Lower lobe of right lung (tissue), 2 donors: ENCODE data around the gene GRIA1. TPM values are rescaled to one million over a fixed set of nuclear protein-coding genes. Genes with fewer than 3 reads are reported as not detected.

ENCODE experiments used
- ATAC-seq, 2 donors: fragments of 200-7000 bp; cut with Tn5 transposase; one replicate each; pipeline ENCODE4 v1.9.1; 2020 to 2022; ENCODE audit warnings: mild to moderate bottlenecking in 2 of 2, moderate library complexity in 2 of 2
- DNase-seq: peaks from one replicate; pipeline ENCODE4 v3.0.0-alpha.2; 2020
- H3K27ac ChIP-seq: fragments of 200-600 bp; one replicate; pipeline ENCODE4 v1.8.0; 2022
- H3K27me3 ChIP-seq: fragments of 200-600 bp; one replicate; pipeline ENCODE4 v1.8.0; 2022; ENCODE audit warnings: low read depth
- H3K36me3 ChIP-seq: fragments of 200-600 bp; one replicate; pipeline ENCODE4 v1.8.0; 2022; ENCODE audit warnings: mild to moderate bottlenecking
- H3K4me1 ChIP-seq: fragments of 200-600 bp; one replicate; pipeline ENCODE4 v1.8.0; 2022
- H3K4me3 ChIP-seq: fragments of 200-600 bp; one replicate; pipeline ENCODE4 v1.8.0; 2022; ENCODE audit warnings: mild to moderate bottlenecking
- H3K9me3 ChIP-seq: fragments of 200-600 bp; one replicate; pipeline ENCODE4 v1.8.0; 2022
- CTCF ChIP-seq: fragments of 200-600 bp; IDR thresholded peaks from one replicate; pipeline ENCODE4 v1.8.0; 2022; ENCODE audit warnings: antibody characterized with exemption, mild to moderate bottlenecking
- intact Hi-C: fragments of 100-400 bp; cut with DNase I; formaldehyde crosslinking; loops from one replicate; pipeline ENCODE4 v1.11.0; 2022
- total RNA-seq: library from RNA; stranded (reverse); fragmentation: NEBNext Ultra II Directional; extraction: Animal tissue kit (Norgen Biotek cat#: 25700); gene quantifications from one replicate; pipeline ENCODE4 v1.2.1, GENCODE V29; 2021
- donor health status: DM: no; HTN: yes; CAD: no; lungs with severe emphysema.

The GRIA1 gene
- total RNA-seq, 1 donor from 2014 or later: 10.3 TPM

GRCh38 chr5:153569036-153569435, 78.6 kb downstream of the GRIA1 start:
- intact Hi-C loops: no loop called here
- TF ChIP-seq CTCF: no peak

DNA sequence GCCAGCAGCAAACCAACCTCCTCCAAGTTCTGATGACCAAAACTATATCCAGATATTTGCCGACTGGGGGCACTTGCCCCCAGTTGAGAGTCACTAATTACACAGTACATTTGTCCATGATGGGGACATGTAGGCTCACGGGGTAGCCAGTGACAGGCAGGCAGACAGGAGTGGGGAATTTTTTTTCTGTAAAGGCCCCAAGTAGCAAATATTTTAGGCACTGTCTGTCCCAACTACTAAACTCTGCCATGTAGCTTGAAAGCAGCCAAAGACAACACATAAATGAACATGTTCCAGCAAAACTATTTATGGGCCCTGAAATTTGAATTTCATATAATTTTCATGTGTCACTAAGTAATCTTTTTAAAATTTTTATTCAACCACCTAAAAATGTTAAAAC, 80.7 kb downstream of the GRIA1 start:
- Histone ChIP-seq H3K27me3 (no peaks in the 10 kb centered on the region), H3K36me3 (no peaks in the 10 kb centered on the region), H3K4me3 (no peak overlapping the region), H3K4me1 (no peaks in the 10 kb centered on the region), H3K9me3 (no peaks in the 10 kb centered on the region), H3K27ac (no peak overlapping the region)
- TF ChIP-seq CTCF: no peak
- DNase-seq: no peak
- intact Hi-C loops: no loop called here
- ATAC-seq: no peak

More at GRCh38 chr5:153569036-153569435, 78.6 kb downstream of the GRIA1 start:
- no peak overlapping the region for H3K4me3 ChIP-seq
- H3K9me3 ChIP-seq: no peaks in the 10 kb centered on the region
- H3K36me3 ChIP-seq: no peaks in the 10 kb centered on the region
- no peaks in the 10 kb centered on the region for H3K4me1 ChIP-seq
- no peak for ATAC-seq
- no peak overlapping the region for H3K27ac ChIP-seq
- DNase-seq: no peak
- H3K27me3 ChIP-seq: no peaks in the 10 kb centered on the region

DNA sequence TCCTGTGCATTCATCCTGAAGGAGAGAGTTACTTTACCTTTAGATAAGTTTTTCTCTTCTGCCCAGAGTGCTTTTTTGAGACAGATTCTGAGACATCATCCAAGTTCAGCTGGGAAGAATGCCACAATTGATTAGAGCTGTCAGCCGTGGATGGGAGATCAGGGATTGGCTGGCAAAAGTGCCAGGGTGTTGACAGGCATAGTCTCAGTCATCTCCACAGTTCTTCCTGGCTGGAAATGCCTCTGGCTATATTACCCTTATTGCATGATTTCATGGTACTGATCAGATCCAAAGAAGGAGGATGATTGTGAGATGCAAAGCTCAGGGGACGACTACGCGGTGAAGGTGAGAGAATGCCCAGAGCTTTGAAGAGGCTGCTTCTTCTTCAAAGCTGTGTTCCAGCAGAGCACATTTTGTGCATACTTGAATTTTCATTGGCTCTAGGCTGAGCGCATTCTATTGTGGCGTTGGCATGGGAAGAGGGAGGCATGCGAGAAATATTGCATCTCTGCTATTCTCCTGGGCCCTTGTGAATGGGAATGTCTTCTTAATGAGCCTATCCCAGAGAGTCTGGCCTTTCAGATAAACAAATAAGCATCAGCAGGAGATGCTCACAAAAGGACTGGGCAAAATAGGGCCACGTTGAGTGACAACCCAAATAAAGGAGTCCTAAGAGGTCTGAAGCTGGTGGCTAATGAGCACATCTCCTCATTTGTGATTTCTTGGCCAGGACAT, 82.1 kb downstream of the GRIA1 start:
- Histone ChIP-seq H3K27me3 (no peaks in the 10 kb centered on the region), H3K9me3 (no peaks in the 10 kb centered on the region), H3K4me3 (no peak overlapping the region), H3K27ac (no peak overlapping the region), H3K4me1 (no peaks in the 10 kb centered on the region), H3K36me3 (no peaks in the 10 kb centered on the region)
- no peak for TF ChIP-seq CTCF
- intact Hi-C loops: no loop called here
- DNase-seq: no peak
- no peak for ATAC-seq

DNA sequence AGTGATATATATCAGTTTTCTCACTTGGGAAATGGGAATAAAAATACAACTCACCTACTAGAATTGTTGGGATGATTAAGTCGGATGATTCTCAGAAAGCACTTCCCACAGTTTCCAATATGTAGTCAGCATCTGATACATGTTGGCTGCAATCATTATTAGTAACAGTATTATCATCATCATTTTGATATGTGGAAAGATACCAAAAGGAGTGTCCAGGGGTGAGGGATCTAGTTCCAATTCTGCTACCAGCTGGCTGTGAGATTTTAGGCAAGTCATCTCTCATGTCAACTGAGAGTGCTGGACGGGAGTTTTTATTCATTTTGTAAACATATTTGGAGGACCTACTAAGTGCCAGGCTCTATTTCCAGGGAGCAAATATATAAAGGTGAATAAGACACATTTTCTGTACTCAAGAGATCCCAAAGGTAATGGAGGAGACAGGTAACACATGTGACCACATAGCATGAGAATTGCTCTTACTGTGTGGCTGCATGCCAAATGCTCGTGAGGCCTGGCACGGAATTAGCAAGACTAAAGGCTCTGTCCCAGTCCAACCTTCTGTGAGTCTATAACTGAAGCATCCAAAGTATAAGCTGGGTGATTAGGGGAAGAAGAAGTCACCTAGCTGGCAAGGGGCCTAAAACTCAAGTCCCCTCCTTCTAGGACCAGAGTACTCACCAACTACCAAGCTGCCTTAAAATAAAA, 83.0 kb downstream of the GRIA1 start:
- peak; percentile 47 to 74 for ATAC-seq
- H3K36me3 ChIP-seq: no peaks in the 10 kb centered on the region
- H3K9me3 ChIP-seq: no peaks in the 10 kb centered on the region
- H3K4me3 ChIP-seq: no peak overlapping the region
- intact Hi-C loops: no loop called here
- H3K27me3 ChIP-seq: no peaks in the 10 kb centered on the region
- no peak overlapping the region for H3K27ac ChIP-seq
- H3K4me1 ChIP-seq: no peaks in the 10 kb centered on the region
- TF ChIP-seq CTCF: no peak
- DNase-seq: peak; percentile 48

- no peak for DNase-seq
- Histone ChIP-seq H3K4me1 (peaks cover 9% of the 10 kb centered on the region), H3K27me3 (no peaks in the 10 kb centered on the region), H3K36me3 (no peaks in the 10 kb centered on the region), H3K27ac (no peak overlapping the region), H3K9me3 (no peaks in the 10 kb centered on the region), H3K4me3 (no peak overlapping the region)
- ATAC-seq: peak in 1 of 2 donors; percentile 11
- no peak for TF ChIP-seq CTCF
- intact Hi-C loops: no loop called here
These were observed 93.9 kb downstream of the GRIA1 start for GRCh38 chr5:153584126-153584959.
